Mucosa of descending colon (tissue), 3 donors: ENCODE data around the gene RAC3. TPM values are rescaled to one million over a fixed set of nuclear protein-coding genes. Genes with fewer than 3 reads are reported as not detected.
A peak's percentile ranks its signal among the peaks of the same experiment; 100 is the strongest.

Source experiments
- ATAC-seq: fragments of 200-7000 bp; cut with Tn5 transposase; one replicate; pipeline ENCODE4 v1.9.1; 2020; ENCODE audit warnings: mild to moderate bottlenecking, moderate library complexity
- DNase-seq, 3 donors: peaks; one replicate each; pipeline ENCODE4 v3.0.0-alpha.2; 2020
- H3K36me3 ChIP-seq: fragments of 200-600 bp; one replicate; pipeline ENCODE4 v1.8.0; 2021; ENCODE audit warnings: low read depth, mild to moderate bottlenecking
- H3K4me1 ChIP-seq: fragments of 200-600 bp; one replicate; pipeline ENCODE4 v1.8.0; 2021; ENCODE audit warnings: low read depth, mild to moderate bottlenecking
- H3K4me3 ChIP-seq: fragments of 200-600 bp; one replicate; pipeline ENCODE4 v1.8.0; 2021; ENCODE audit warnings: mild to moderate bottlenecking
- H3K9me3 ChIP-seq: fragments of 200-600 bp; one replicate; pipeline ENCODE4 v1.8.0; 2021; ENCODE audit warnings: mild to moderate bottlenecking
- CTCF ChIP-seq: fragments of 200-600 bp; IDR thresholded peaks from one replicate; pipeline ENCODE4 v1.8.0; 2022; ENCODE audit warnings: antibody characterized with exemption, mild to moderate bottlenecking
- intact Hi-C, 2 donors: fragments of 100-400 bp; cut with DNase I in 1 of 2; cut with micrococcal nuclease in 1 of 2; formaldehyde crosslinking; loops; one replicate each; pipeline versions ENCODE4 v1.11.0 to v1.11.1; 2022; cut with DNase I, micrococcal nuclease
- total RNA-seq, 3 donors: library from RNA; stranded (reverse); fragmentation: NEBNext Ultra II Directional in 2 of 3; extraction: Animal tissue kit (Norgen Biotek cat#: 25700) in 2 of 3; gene quantifications; one replicate each; pipeline versions ENCODE4 v1.2.1 to v1.2.4, GENCODE V29; 2021 to 2023
- donor health status: DM: no; HTN: no; CAD: no; lungs with moderate emphysema.
- donor health status: DM: no; HTN: no; CAD: no.
- donor health status: DM: no; HTN: yes; CAD: no.

RAC3 gene
- total RNA-seq, 3 donors from 2014 or later: 3.4 to 6.2 (median 4.2) TPM

GRCh38 chr17:82012640-82013295 lies 18.7 kb upstream of the RAC3 start:
- DNase-seq: no peak
- H3K4me1 ChIP-seq: no peaks in the 10 kb centered on the region
- TF ChIP-seq CTCF: no peak
- no peaks in the 10 kb centered on the region for H3K36me3 ChIP-seq
- intact Hi-C loops: no loop called here
- no peak overlapping the region for H3K4me3 ChIP-seq
- no peaks in the 10 kb centered on the region for H3K9me3 ChIP-seq
- no peak for ATAC-seq

GRCh38 chr17:82013341-82013740 lies 18.1 kb upstream of the RAC3 start:
- TF ChIP-seq CTCF: no peak
- H3K9me3 ChIP-seq: no peaks in the 10 kb centered on the region
- DNase-seq: no peak
- H3K4me3 ChIP-seq: no peak overlapping the region
- H3K4me1 ChIP-seq: no peaks in the 10 kb centered on the region
- H3K36me3 ChIP-seq: no peaks in the 10 kb centered on the region
- intact Hi-C loops: no loop called here
- no peak for ATAC-seq

- ATAC-seq (no peak), DNase-seq (no peak)
- intact Hi-C loops: no loop called here
- Histone ChIP-seq H3K36me3 (no peaks in the 10 kb centered on the region), H3K9me3 (no peaks in the 10 kb centered on the region), H3K4me1 (no peaks in the 10 kb centered on the region), H3K4me3 (no peak overlapping the region)
- no peak for TF ChIP-seq CTCF
These were observed 17.6 kb upstream of the RAC3 start for GRCh38 chr17:82013772-82014321.

GRCh38 chr17:82014432-82014831 lies 17.0 kb upstream of the RAC3 start:
- intact Hi-C loops: no loop called here
- no peak overlapping the region for H3K4me3 ChIP-seq
- no peak for TF ChIP-seq CTCF
- H3K36me3 ChIP-seq: no peaks in the 10 kb centered on the region
- no peaks in the 10 kb centered on the region for H3K9me3 ChIP-seq
- no peaks in the 10 kb centered on the region for H3K4me1 ChIP-seq
- DNase-seq (no peak), ATAC-seq (peak; percentile 36)

- intact Hi-C loops: loop anchor here in 1 of 2 donors (5.0 kb wide), 1 partner anchor 53 kb away; the partner anchor contains the start of gene NOTUM
- Histone ChIP-seq H3K9me3 (no peaks in the 10 kb centered on the region), H3K36me3 (no peaks in the 10 kb centered on the region), H3K4me1 (peaks cover 4% of the 10 kb centered on the region), H3K4me3 (no peak overlapping the region)
- DNase-seq (no peak), ATAC-seq (no peak)
- no peak for TF ChIP-seq CTCF
These were observed 16.5 kb upstream of the RAC3 start for GRCh38 chr17:82014971-82015310.
